ENCODE measurements around the gene ITLN2. TPM values are rescaled to one million over a fixed set of nuclear protein-coding genes. Genes with fewer than 3 reads are reported as not detected.
A peak's percentile ranks its signal among the peaks of the same experiment; 100 is the strongest.
"Not testable (repeated sequence)": the region's sequence is repeated elsewhere in the genome, so short reads cannot be mapped to it uniquely, and the experiment has no call there.

The ITLN2 gene
- total and polyA plus RNA-seq, 2 experiments from 2014 or later: 1.3 to 1.7 TPM

- H2AFZ ChIP-seq: no peak overlapping the region
- TF ChIP-seq CTCF (IDR thresholded peaks at IDR 0.05; ENCODE audit: poor library complexity): no peak
- TF ChIP-seq EZH2 (IDR thresholded peaks at IDR 0.05; ENCODE audit: borderline replicate concordance): no peak
- TF ChIP-seq EZH2phosphoT487 (IDR thresholded peaks at IDR 0.05; ENCODE audit: low read depth, severe bottlenecking, unreplicated experiment): no peak
- H3K9me2 ChIP-seq (replicated peaks; ENCODE audit: insufficient read depth): no peaks in the 10 kb centered on the region
- no peaks in the 10 kb centered on the region for H3K27me3 ChIP-seq
- no peaks in the 10 kb centered on the region for H3K79me2 ChIP-seq
- no peak overlapping the region for H3K4me3 ChIP-seq
- no peak for DNase-seq (ENCODE audit: low spot score)
- H3K4me1 ChIP-seq (ENCODE audit: insufficient read depth): peaks cover 23% of the 10 kb centered on the region
- H3K4me2 ChIP-seq: no peak overlapping the region
- WGBS (ENCODE audit: low lambda C conversion rate, missing lambda C conversion rate): 71% methylated on average over 7 of the region's 7 CpGs
- no peaks in the 10 kb centered on the region for H4K20me1 ChIP-seq (ENCODE audit: insufficient read depth, poor library complexity, severe bottlenecking)
- H3K36me3 ChIP-seq (replicated peaks; ENCODE audit: insufficient read depth, low read depth): no peaks in the 10 kb centered on the region
- H3K27ac ChIP-seq: no peak overlapping the region
- no peaks in the 10 kb centered on the region for H3K9me3 ChIP-seq (ENCODE audit: low read depth)
Observed at GRCh38 chr1:160907976-160908375, 46.6 kb downstream of the ITLN2 start.

GRCh38 chr1:160905617-160905989, 49.0 kb downstream of the ITLN2 start:
- Histone ChIP-seq H3K4me1 (ENCODE audit: insufficient read depth) (peaks cover 10% of the 10 kb centered on the region), H4K20me1 (ENCODE audit: insufficient read depth, poor library complexity, severe bottlenecking) (no peaks in the 10 kb centered on the region), H3K79me2 (no peaks in the 10 kb centered on the region), H3K9me3 (ENCODE audit: low read depth) (no peaks in the 10 kb centered on the region), H3K27me3 (no peaks in the 10 kb centered on the region), H2AFZ (no peak overlapping the region), H3K4me3 (no peak overlapping the region), H3K4me2 (no peak overlapping the region), H3K9me2 (replicated peaks; ENCODE audit: insufficient read depth) (no peaks in the 10 kb centered on the region), H3K36me3 (replicated peaks; ENCODE audit: insufficient read depth, low read depth) (no peaks in the 10 kb centered on the region), H3K27ac (peak overlapping the region; percentile 32)
- 89% methylated on average over 4 of the region's 4 CpGs for WGBS (ENCODE audit: low lambda C conversion rate, missing lambda C conversion rate)
- no peak for DNase-seq (ENCODE audit: low spot score)
- TF ChIP-seq EZH2 (IDR thresholded peaks at IDR 0.05; ENCODE audit: borderline replicate concordance) (no peak), EZH2phosphoT487 (IDR thresholded peaks at IDR 0.05; ENCODE audit: low read depth, severe bottlenecking, unreplicated experiment) (no peak), CTCF (IDR thresholded peaks at IDR 0.05; ENCODE audit: poor library complexity) (no peak)

GRCh38 chr1:160904783-160905616, 49.6 kb downstream of the ITLN2 start:
- DNase-seq (ENCODE audit: low spot score): no peak
- H4K20me1 ChIP-seq (ENCODE audit: insufficient read depth, poor library complexity, severe bottlenecking): no peaks in the 10 kb centered on the region
- H3K27ac ChIP-seq: peak overlapping the region; percentile 32
- H3K4me2 ChIP-seq: peak overlapping the region; percentile 32
- TF ChIP-seq EZH2 (IDR thresholded peaks at IDR 0.05; ENCODE audit: borderline replicate concordance) (no peak), EZH2phosphoT487 (IDR thresholded peaks at IDR 0.05; ENCODE audit: low read depth, severe bottlenecking, unreplicated experiment) (no peak), CTCF (IDR thresholded peaks at IDR 0.05; ENCODE audit: poor library complexity) (no peak)
- H3K27me3 ChIP-seq: no peaks in the 10 kb centered on the region
- H3K4me1 ChIP-seq (ENCODE audit: insufficient read depth): peaks cover 10% of the 10 kb centered on the region
- H3K36me3 ChIP-seq (replicated peaks; ENCODE audit: insufficient read depth, low read depth): no peaks in the 10 kb centered on the region
- H3K4me3 ChIP-seq: no peak overlapping the region
- no peaks in the 10 kb centered on the region for H3K9me3 ChIP-seq (ENCODE audit: low read depth)
- WGBS (ENCODE audit: low lambda C conversion rate, missing lambda C conversion rate): 63% methylated on average over 8 of the region's 8 CpGs
- no peaks in the 10 kb centered on the region for H3K79me2 ChIP-seq
- H3K9me2 ChIP-seq (replicated peaks; ENCODE audit: insufficient read depth): no peaks in the 10 kb centered on the region
- H2AFZ ChIP-seq: no peak overlapping the region

- H3K79me2 ChIP-seq; H3K4me3 ChIP-seq; H3K9me2 ChIP-seq (replicated peaks; ENCODE audit: insufficient read depth); H3K4me2 ChIP-seq; H3K27ac ChIP-seq; H3K27me3 ChIP-seq; DNase-seq (ENCODE audit: low spot score); H3K9me3 ChIP-seq (ENCODE audit: low read depth); H4K20me1 ChIP-seq (ENCODE audit: insufficient read depth, poor library complexity, severe bottlenecking); H3K4me1 ChIP-seq (ENCODE audit: insufficient read depth); H2AFZ ChIP-seq; H3K36me3 ChIP-seq (replicated peaks; ENCODE audit: insufficient read depth, low read depth): not testable (repeated sequence)
- 94% methylated on average over 1 of the region's 1 CpG for WGBS (ENCODE audit: low lambda C conversion rate, missing lambda C conversion rate)
Observed at GRCh38 chr1:160902251-160902650, 52.4 kb downstream of the ITLN2 start.

Measured in hepatocyte (in vitro differentiated cells).